Large intestine (tissue), 3 donors: ENCODE results near the gene RASA3. TPM values are rescaled to one million over a fixed set of nuclear protein-coding genes. Genes with fewer than 3 reads are reported as not detected.

ENCODE experiments used
- DNase-seq, 2 donors: peaks; one replicate each; pipeline versions ENCODE4 v3.0.0 to v3.0.0-alpha.2; 2013
- H3K27ac ChIP-seq: one replicate; pipeline ENCODE4 v1.5.1; 2013; ENCODE audit warnings: low read length
- H3K27me3 ChIP-seq: 2 replicates; pipeline ENCODE4 v1.6.1; 2013; ENCODE audit warnings: low read length; ENCODE audit not compliant: control insufficient read depth, insufficient read depth
- H3K36me3 ChIP-seq: 2 replicates; pipeline ENCODE4 v1.6.1; 2013; ENCODE audit warnings: low read length; ENCODE audit not compliant: control insufficient read depth, insufficient read depth
- H3K4me1 ChIP-seq: one replicate; pipeline ENCODE4 v1.6.1; 2013; ENCODE audit warnings: low read length; ENCODE audit not compliant: control insufficient read depth, insufficient read depth
- H3K4me3 ChIP-seq: one replicate; pipeline ENCODE4 v1.5.1; 2013; ENCODE audit warnings: low read length
- H3K9me3 ChIP-seq: one replicate; pipeline ENCODE4 v1.6.1; 2013; ENCODE audit warnings: mild to moderate bottlenecking, low read depth, low read length, moderate library complexity; ENCODE audit not compliant: control insufficient read depth
- WGBS: methylation state at CpG from one replicate; pipeline ENCODE4 v1.1.5; 2013; ENCODE audit warnings: low lambda C conversion rate; ENCODE audit not compliant: insufficient coverage; 5-methylcytosine and 5-hydroxymethylcytosine counted together
- polyA plus RNA-seq: library from polyadenylated mRNA; unstranded; fragments of 120-200 nt; gene quantifications from one replicate; pipeline ENCODE4 v1.2.1, GENCODE V29; 2013

RASA3 gene
- polyA plus RNA-seq, 1 donor = 8.3 TPM

DNA sequence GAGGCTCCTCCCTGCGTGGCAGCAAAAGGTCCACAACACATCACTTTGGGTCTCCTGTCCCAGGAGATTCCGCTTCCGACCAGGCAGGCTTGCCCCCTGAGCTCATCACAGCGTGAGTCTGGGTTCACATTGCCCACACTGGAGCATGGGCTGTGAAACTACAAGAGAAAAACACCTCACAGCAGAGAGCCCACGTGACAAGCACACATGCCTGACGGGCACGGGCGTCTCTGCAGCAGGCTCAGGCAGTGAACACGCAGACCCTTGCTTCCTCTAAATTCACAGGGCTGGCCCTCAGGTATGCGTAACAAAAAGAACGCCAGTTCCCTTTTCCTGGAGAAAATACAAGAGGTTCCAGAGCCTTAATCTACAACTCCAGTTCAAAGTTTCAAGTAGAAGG is 41.9 kb downstream of the RASA3 start:
- no peaks in the 10 kb centered on the region for H3K27me3 ChIP-seq
- H3K4me1 ChIP-seq = no peaks in the 10 kb centered on the region
- DNase-seq = no peak
- H3K4me3 ChIP-seq = no peak overlapping the region
- H3K9me3 ChIP-seq = peaks cover 29% of the 10 kb centered on the region
- 100% methylated on average over 1 of the region's 11 CpGs for WGBS
- no peak overlapping the region for H3K27ac ChIP-seq
- H3K36me3 ChIP-seq = no peaks in the 10 kb centered on the region

GRCh38 chr13:114089751-114090400 is 42.5 kb downstream of the RASA3 start:
- Histone ChIP-seq H3K36me3 (no peaks in the 10 kb centered on the region), H3K4me3 (no peak overlapping the region), H3K4me1 (no peaks in the 10 kb centered on the region), H3K27me3 (no peaks in the 10 kb centered on the region), H3K9me3 (peaks cover 29% of the 10 kb centered on the region), H3K27ac (no peak overlapping the region)
- 94% methylated on average over 3 of the region's 25 CpGs for WGBS
- DNase-seq = no peak

- H3K4me1 ChIP-seq = no peaks in the 10 kb centered on the region
- H3K9me3 ChIP-seq = peaks cover 29% of the 10 kb centered on the region
- H3K4me3 ChIP-seq = no peak overlapping the region
- no peak overlapping the region for H3K27ac ChIP-seq
- DNase-seq = no peak
- H3K27me3 ChIP-seq = no peaks in the 10 kb centered on the region
- H3K36me3 ChIP-seq = no peaks in the 10 kb centered on the region
- WGBS = no CpG with 5 or more reads among the region's 15 CpGs
Observed at GRCh38 chr13:114089341-114089740, 43.1 kb downstream of the RASA3 start.

DNA sequence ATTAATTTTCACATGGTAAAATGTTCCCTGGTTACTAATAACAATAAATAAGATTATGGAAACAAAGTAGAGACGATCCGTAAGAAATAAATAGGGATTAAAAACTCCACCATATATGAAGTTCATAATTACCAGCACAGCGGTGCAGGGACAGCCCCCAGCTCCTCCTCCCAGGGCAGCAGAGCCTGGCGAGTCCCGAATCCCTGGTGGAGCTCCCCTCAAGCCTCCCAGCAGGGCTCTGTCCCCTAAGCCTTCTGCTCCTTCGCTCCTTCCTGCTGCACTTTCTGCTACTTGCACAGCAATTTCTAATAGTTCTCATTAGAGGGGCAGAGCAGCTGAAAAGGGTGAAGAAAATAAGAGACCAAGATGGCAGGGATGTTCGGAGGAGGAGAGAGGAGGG is 43.6 kb downstream of the RASA3 start:
- Histone ChIP-seq H3K4me1 (no peaks in the 10 kb centered on the region), H3K27me3 (no peaks in the 10 kb centered on the region), H3K4me3 (no peak overlapping the region), H3K27ac (no peak overlapping the region), H3K36me3 (no peaks in the 10 kb centered on the region), H3K9me3 (peaks cover 29% of the 10 kb centered on the region)
- no CpG with 5 or more reads among the region's 7 CpGs for WGBS
- DNase-seq = no peak

- no CpG with 5 or more reads among the region's 6 CpGs for WGBS
- Histone ChIP-seq H3K27ac (no peak overlapping the region), H3K9me3 (peaks cover 28% of the 10 kb centered on the region), H3K4me1 (no peaks in the 10 kb centered on the region), H3K4me3 (no peak overlapping the region), H3K27me3 (no peaks in the 10 kb centered on the region), H3K36me3 (no peaks in the 10 kb centered on the region)
- no peak for DNase-seq
Observed at GRCh38 chr13:114088234-114088633, 44.2 kb downstream of the RASA3 start.

DNA sequence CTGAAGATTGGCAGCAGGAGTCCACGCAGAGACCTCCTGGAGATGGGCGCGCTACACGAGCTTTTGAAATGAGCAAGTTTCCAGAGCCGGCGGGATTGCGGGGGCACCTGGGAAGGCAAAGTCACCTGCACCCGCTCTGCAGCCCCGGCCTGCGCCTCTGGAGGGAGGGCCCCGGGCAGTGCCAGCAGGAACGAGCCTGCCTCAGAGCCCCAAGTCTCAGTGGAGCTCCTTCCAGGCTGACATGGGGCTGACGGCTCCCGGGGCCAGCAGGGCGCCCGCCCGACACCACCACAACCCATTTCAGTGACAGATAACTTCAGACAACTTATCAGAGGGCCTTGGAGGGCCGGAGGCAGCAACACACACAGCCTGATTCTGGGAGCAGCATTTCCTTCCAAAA is 45.0 kb downstream of the RASA3 start:
- Histone ChIP-seq H3K27ac (no peak overlapping the region), H3K27me3 (no peaks in the 10 kb centered on the region), H3K4me1 (no peaks in the 10 kb centered on the region), H3K4me3 (no peak overlapping the region), H3K36me3 (no peaks in the 10 kb centered on the region), H3K9me3 (peaks cover 27% of the 10 kb centered on the region)
- DNase-seq = no peak
- WGBS = no CpG with 5 or more reads among the region's 18 CpGs

DNA sequence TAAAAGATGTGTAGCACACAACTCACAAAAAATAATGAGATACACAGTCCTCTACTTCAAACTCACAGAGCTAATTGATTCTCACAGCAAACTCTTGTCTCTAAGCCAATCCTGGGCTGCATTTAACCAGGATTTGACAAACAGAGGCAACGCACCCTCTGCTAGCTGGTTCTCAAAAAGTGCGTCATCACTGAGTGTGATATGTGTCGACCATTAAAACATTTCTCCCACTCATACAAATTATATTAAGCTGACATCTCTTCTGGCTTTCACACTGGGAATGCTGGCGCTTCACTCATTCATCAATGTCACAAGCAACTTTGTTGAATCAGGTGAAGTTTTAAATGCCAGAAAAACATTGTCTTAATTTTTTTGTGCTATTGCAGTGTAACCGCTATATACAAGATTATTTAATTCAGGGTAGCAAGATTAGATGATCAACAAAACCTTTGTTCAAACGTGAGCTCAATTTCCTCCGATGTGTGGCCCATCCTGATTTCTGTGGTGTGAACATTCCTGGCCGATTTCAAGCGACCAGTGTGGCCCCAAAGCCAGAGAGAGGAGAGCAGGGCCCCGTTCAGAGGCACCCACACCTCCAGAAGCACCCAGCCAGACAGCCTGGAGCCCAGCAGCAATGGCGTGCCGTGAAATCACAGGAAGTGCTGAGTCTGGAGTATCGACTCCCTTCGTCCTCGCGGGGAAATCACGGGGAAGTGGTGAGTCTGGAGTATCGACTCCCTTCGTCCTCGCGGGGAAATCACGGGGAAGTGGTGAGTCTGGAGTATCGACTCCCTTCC is 49.4 kb downstream of the RASA3 start:
- Histone ChIP-seq H3K4me3 (no peak overlapping the region), H3K27me3 (no peaks in the 10 kb centered on the region), H3K36me3 (no peaks in the 10 kb centered on the region), H3K9me3 (peaks cover 27% of the 10 kb centered on the region), H3K4me1 (no peaks in the 10 kb centered on the region), H3K27ac (no peak overlapping the region)
- no peak for DNase-seq
- 100% methylated on average over 1 of the region's 23 CpGs for WGBS

GRCh38 chr13:114081761-114082681 is 50.4 kb downstream of the RASA3 start:
- peaks cover 19% of the 10 kb centered on the region for H3K9me3 ChIP-seq
- no peak overlapping the region for H3K27ac ChIP-seq
- WGBS = no CpG with 5 or more reads among the region's 30 CpGs
- no peaks in the 10 kb centered on the region for H3K27me3 ChIP-seq
- H3K4me1 ChIP-seq = no peaks in the 10 kb centered on the region
- H3K36me3 ChIP-seq = no peaks in the 10 kb centered on the region
- no peak overlapping the region for H3K4me3 ChIP-seq
- no peak for DNase-seq

DNA sequence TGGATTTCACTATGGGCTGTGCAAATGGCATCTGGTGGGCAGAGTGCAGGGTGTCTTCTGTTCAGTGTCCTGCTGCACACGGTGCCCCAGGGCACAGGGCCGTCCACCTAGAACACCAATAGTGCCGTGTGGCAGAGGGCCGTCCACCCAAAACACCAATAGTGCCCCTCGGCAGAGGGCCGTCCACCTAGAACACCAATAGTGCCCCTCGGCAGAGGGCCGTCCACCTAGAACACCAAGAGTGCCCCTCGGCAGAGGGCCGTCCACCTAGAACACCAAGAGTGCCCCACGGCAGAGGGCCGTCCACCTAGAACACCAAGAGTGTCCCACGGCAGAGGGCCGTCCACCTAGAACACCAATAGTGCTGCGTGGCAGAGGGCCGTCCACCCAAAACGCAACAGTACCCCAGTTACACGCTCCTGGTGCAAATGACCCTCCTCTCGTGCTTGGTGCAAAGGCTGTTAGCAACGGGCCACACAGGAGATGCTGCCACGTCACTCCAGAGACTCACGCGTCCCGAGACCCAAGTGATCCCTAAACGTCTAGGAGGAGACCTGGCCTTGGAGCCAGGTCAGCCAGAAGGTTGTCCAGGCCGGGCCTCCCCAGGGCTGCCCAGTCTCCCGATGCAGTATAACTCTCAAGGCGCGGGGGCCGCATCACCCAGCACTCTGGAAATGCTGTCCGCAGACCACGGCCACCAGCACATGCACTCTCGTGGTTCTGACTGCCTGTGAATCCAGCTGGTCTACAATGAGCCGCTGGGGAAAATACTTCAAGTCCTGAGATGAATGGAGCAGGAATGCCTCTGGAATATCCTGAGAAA is 51.5 kb downstream of the RASA3 start:
- no CpG with 5 or more reads among the region's 34 CpGs for WGBS
- DNase-seq = no peak

More for the DNA sequence above, 51.5 kb downstream of the RASA3 start:
- H3K36me3 ChIP-seq = no peaks in the 10 kb centered on the region
- H3K9me3 ChIP-seq = peaks cover 24% of the 10 kb centered on the region
- H3K4me3 ChIP-seq = no peak overlapping the region
- H3K27me3 ChIP-seq = no peaks in the 10 kb centered on the region
- no peak overlapping the region for H3K27ac ChIP-seq
- no peaks in the 10 kb centered on the region for H3K4me1 ChIP-seq
